ENCODE data around the gene PPIL6. TPM values are rescaled to one million over a fixed set of nuclear protein-coding genes. Genes with fewer than 3 reads are reported as not detected.

PPIL6 gene
- total and polyA plus RNA-seq, 2 experiments from 2014 or later: 2.6 to 2.9 TPM

DNA sequence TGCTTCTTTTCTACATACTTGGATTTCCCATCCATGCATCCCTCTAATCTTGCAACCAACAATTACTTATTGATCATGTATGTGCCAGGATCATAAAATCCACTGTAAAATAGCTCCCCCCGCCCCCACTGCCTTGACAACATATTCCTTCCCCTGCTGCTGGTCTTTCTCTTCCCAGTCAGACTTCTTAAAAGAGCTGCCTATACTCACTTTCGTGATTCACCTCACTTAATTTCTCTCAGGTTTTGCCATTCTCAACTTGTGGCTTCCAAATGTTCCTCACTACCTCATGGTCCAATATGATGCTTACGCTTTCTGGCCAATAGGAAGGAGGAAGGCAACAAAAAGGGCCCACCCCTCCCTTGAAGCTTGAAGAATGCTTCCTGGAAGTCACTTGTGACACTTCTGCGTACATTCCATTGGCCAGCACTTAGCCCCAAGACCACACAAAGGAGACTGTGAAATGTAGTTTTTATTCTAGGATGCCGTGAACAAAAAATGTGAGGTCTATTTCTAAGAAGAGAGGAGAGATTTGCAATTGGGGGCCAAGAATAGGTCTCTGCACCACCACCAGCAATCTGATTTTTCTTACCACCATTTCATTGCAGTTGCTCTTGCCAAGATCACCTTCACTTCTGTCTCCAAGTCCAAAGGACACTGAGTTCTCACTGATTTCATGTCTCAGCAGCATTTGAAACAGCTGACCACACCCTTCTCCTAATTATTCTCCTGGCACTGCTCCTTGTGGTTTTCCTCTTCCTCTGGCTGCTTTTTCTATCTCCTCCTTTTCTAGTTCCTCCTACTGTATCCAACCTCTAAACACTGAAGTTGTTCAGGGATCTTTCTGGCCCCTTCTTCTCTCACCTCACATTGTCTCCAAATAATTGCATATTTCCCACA, 88.9 kb downstream of the PPIL6 start:
- TF ChIP-seq EZH2phosphoT487 (IDR thresholded peaks at IDR 0.05; ENCODE audit: low read depth, severe bottlenecking, unreplicated experiment) (no peak), EZH2 (IDR thresholded peaks at IDR 0.05; ENCODE audit: borderline replicate concordance) (no peak)
- TF ChIP-seq, protein P1, sequence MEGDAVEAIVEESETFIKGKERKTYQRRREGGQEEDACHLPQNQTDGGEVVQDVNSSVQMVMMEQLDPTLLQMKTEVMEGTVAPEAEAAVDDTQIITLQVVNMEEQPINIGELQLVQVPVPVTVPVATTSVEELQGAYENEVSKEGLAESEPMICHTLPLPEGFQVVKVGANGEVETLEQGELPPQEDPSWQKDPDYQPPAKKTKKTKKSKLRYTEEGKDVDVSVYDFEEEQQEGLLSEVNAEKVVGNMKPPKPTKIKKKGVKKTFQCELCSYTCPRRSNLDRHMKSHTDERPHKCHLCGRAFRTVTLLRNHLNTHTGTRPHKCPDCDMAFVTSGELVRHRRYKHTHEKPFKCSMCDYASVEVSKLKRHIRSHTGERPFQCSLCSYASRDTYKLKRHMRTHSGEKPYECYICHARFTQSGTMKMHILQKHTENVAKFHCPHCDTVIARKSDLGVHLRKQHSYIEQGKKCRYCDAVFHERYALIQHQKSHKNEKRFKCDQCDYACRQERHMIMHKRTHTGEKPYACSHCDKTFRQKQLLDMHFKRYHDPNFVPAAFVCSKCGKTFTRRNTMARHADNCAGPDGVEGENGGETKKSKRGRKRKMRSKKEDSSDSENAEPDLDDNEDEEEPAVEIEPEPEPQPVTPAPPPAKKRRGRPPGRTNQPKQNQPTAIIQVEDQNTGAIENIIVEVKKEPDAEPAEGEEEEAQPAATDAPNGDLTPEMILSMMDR (IDR thresholded peaks at IDR 0.05; ENCODE audit: poor library complexity): no peak
- peaks cover 34% of the 10 kb centered on the region for H3K4me1 ChIP-seq (ENCODE audit: insufficient read depth)
- H2AFZ ChIP-seq: no peak overlapping the region
- H3K9me2 ChIP-seq (replicated peaks; ENCODE audit: insufficient read depth): no peaks in the 10 kb centered on the region
- no peaks in the 10 kb centered on the region for H4K20me1 ChIP-seq (ENCODE audit: insufficient read depth, poor library complexity, severe bottlenecking)
- 97% methylated on average over 5 of the region's 5 CpGs for WGBS (ENCODE audit: low lambda C conversion rate, missing lambda C conversion rate)
- no peaks in the 10 kb centered on the region for H3K36me3 ChIP-seq (replicated peaks; ENCODE audit: insufficient read depth, low read depth)
- H3K79me2 ChIP-seq: no peaks in the 10 kb centered on the region
- peaks cover 4% of the 10 kb centered on the region for H3K9me3 ChIP-seq (ENCODE audit: low read depth)
- DNase-seq (ENCODE audit: low spot score): no peak
- no peak overlapping the region for H3K4me2 ChIP-seq
- H3K27me3 ChIP-seq: no peaks in the 10 kb centered on the region
- H3K4me3 ChIP-seq: no peak overlapping the region
- H3K27ac ChIP-seq: peak overlapping the region; percentile 31

DNA sequence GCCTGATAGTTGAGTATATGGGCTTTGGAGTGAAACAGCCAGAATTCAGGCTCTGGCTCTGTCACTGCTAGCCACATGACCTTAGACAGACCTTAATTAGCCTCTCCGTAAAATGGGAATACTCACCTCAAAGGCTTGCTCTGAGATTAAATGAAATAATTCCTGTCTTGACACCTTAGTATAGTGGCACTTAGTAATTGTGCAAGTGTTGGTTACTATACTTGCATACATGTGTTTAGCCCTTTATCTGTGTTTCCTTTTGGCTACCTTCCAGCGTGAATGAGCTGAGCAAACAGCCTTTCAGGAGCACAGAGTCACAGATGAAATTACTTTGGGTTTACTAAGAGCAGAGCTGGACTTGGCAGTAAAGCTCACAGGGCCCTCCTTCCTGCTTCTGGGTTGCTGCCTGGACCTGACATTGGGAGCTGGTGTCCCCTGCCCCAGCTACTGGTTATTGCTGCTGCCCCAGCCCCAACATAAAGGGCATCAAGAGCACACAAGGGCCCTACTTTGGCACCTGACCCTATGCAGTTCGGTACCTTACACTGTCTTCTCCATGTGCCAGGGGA, 90.9 kb downstream of the PPIL6 start:
- Histone ChIP-seq H3K27me3 (no peaks in the 10 kb centered on the region), H3K4me2 (no peak overlapping the region), H2AFZ (no peak overlapping the region), H4K20me1 (ENCODE audit: insufficient read depth, poor library complexity, severe bottlenecking) (no peaks in the 10 kb centered on the region), H3K27ac (peak overlapping the region; percentile 37), H3K9me3 (ENCODE audit: low read depth) (no peaks in the 10 kb centered on the region), H3K4me3 (no peak overlapping the region), H3K36me3 (replicated peaks; ENCODE audit: insufficient read depth, low read depth) (no peaks in the 10 kb centered on the region), H3K9me2 (replicated peaks; ENCODE audit: insufficient read depth) (no peaks in the 10 kb centered on the region), H3K4me1 (ENCODE audit: insufficient read depth) (peaks cover 34% of the 10 kb centered on the region), H3K79me2 (no peaks in the 10 kb centered on the region)
- peak; percentile 75 for DNase-seq (ENCODE audit: low spot score)
- TF ChIP-seq, protein P1 (IDR thresholded peaks at IDR 0.05; ENCODE audit: poor library complexity): no peak
- TF ChIP-seq EZH2phosphoT487 (IDR thresholded peaks at IDR 0.05; ENCODE audit: low read depth, severe bottlenecking, unreplicated experiment) (no peak), EZH2 (IDR thresholded peaks at IDR 0.05; ENCODE audit: borderline replicate concordance) (no peak)
- 74% methylated on average over 3 of the region's 3 CpGs for WGBS (ENCODE audit: low lambda C conversion rate, missing lambda C conversion rate)

DNA sequence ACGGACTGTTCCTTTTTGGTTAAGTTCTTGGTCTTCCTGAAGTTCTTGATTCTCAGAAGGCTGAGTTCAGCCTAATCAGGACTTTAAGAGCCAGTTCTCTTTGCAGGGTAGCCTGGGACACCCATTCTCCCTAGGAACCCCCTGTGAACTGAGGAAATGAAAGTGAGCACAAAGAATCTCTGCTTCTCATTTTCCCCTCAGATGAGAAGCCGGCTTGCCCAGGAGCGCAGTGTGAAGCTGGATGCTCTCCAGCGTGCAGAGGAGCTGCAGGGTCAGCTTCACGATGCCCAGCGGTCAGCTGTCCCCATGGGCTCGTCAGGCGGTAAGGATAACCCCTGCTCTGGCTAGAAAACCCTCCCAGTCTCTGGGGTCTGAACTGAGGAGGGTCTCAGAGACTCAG, 92.2 kb downstream of the PPIL6 start:
- Histone ChIP-seq H2AFZ (no peak overlapping the region), H3K9me3 (ENCODE audit: low read depth) (no peaks in the 10 kb centered on the region), H3K4me2 (no peak overlapping the region), H3K4me1 (ENCODE audit: insufficient read depth) (peaks cover 34% of the 10 kb centered on the region), H3K4me3 (no peak overlapping the region), H3K27ac (peak overlapping the region; percentile 24), H3K79me2 (no peaks in the 10 kb centered on the region), H3K9me2 (replicated peaks; ENCODE audit: insufficient read depth) (no peaks in the 10 kb centered on the region), H3K36me3 (replicated peaks; ENCODE audit: insufficient read depth, low read depth) (no peaks in the 10 kb centered on the region), H3K27me3 (no peaks in the 10 kb centered on the region), H4K20me1 (ENCODE audit: insufficient read depth, poor library complexity, severe bottlenecking) (no peaks in the 10 kb centered on the region)
- DNase-seq (ENCODE audit: low spot score): no peak
- WGBS (ENCODE audit: low lambda C conversion rate, missing lambda C conversion rate): 91% methylated on average over 8 of the region's 8 CpGs
- TF ChIP-seq EZH2phosphoT487 (IDR thresholded peaks at IDR 0.05; ENCODE audit: low read depth, severe bottlenecking, unreplicated experiment) (no peak), EZH2 (IDR thresholded peaks at IDR 0.05; ENCODE audit: borderline replicate concordance) (no peak)
- TF ChIP-seq, protein P1 (IDR thresholded peaks at IDR 0.05; ENCODE audit: poor library complexity): no peak

Measured in hepatocyte (in vitro differentiated cells).